Stimulated activated naive CD8-positive, alpha-beta T cell treated with anti-CD3 and anti-CD28 coated beads, Interleukin-15, amount 100 ng/mL, for 72 hours (primary cell): Measurements from ENCODE around the gene TUBB.
A peak's percentile ranks its signal among the peaks of the same experiment; 100 is the strongest.

Experiments
- ATAC-seq: fragments of 150-1000 bp; cut with Tn5 transposase; 2 replicates; pipeline ENCODE4 v1.10.0; 2021; ENCODE audit warnings: mild to moderate bottlenecking, moderate library complexity
- DNase-seq, 2 donors: peaks; one replicate each; pipeline ENCODE4 v3.0.0; 2021 to 2022
- H3K27ac Mint-ChIP-seq, 2 donors: one replicate each; pipeline ENCODE4 v1.8.0; 2022; ENCODE audit warnings: mild to moderate bottlenecking in 2 of 2, mixed read lengths in 2 of 2, moderate library complexity in 2 of 2
- H3K27me3 Mint-ChIP-seq: one replicate; pipeline ENCODE4 v1.8.0; 2022; ENCODE audit warnings: mixed read lengths
- H3K4me1 Mint-ChIP-seq: one replicate; pipeline ENCODE4 v1.8.0; 2022; ENCODE audit warnings: mild to moderate bottlenecking, mixed read lengths
- H3K4me3 Mint-ChIP-seq, 2 donors: one replicate each; pipeline ENCODE4 v1.8.0; 2022; ENCODE audit warnings: mild to moderate bottlenecking in 2 of 2, mixed read lengths in 2 of 2, moderate library complexity in 1 of 2
- H3K9me3 Mint-ChIP-seq, 2 donors: one replicate each; pipeline ENCODE4 v1.8.0; 2022; ENCODE audit warnings: mixed read lengths in 2 of 2

The TUBB gene

GRCh38 chr6:30685157-30686008 is 34.8 kb upstream of the TUBB start:
- peak in 1 of 2 donors; percentile 40 for DNase-seq
- no peaks in the 10 kb centered on the region for H3K27me3 Mint-ChIP-seq
- H3K9me3 Mint-ChIP-seq, result no peaks in the 10 kb centered on the region
- peak overlapping the region; percentile 86 to 94 for H3K27ac Mint-ChIP-seq
- H3K4me3 Mint-ChIP-seq, result peak overlapping the region; percentile 86 to 94
- ATAC-seq, result no peak
- peaks cover 41% of the 10 kb centered on the region for H3K4me1 Mint-ChIP-seq

DNA sequence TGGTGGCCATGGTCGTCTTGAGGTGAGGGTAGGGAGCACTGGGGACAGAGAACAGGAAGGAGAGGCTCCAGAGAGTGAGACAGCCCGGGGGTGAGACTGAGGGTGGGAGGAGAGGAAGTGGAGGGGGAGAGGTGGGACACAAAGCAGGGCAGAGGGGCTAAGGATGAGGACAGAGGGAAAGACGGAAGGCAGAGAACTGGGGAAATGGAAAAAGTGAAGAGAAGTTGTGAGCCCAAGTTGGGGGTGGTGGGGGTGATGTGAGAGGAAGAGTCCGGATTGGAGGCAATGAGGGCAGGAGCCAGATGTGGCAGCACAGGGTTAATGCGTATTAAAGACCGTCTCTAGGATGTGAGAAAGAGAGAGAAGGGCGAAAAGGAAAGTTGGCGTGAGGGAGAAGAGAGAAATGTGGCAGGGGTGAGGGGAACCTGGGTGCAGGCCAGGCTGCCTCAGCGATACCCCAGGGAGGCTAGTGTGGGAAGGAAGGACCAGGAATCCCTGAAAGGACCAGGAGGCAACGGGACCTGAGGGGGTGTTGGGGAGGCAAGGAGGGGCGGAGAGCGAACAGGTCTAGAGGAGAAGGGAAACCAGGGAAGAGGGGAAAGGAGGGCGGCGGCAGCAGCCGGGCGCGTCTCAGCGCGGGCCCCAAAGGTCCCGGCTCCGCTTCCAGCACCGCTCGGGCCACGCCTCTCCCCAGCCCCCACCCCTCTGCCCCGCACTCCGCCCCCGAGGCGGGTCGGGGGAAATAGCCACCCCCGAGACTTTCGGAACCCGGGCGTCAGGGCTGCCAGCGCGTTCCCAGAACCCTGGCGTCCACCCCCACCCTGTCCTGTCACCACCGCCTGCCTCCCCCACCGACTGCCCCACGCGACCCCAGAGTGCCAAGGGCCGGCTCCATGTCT is 33.9 kb upstream of the TUBB start, which contains the start of gene PPP1R18:
Gene PPP1R18, minus strand, starts transcription at position 637 of the 899 bp plus-strand sequence. Its CDS starts 627 bp downstream, at position 10.
- H3K27me3 Mint-ChIP-seq, result no peaks in the 10 kb centered on the region
- no peaks in the 10 kb centered on the region for H3K9me3 Mint-ChIP-seq
- peaks cover 36% of the 10 kb centered on the region for H3K4me1 Mint-ChIP-seq
- H3K27ac Mint-ChIP-seq, result peak within 1 kb of the TSS; percentile 86 to 94
- ATAC-seq, result peak; percentile 55
- H3K4me3 Mint-ChIP-seq, result peak within 1 kb of the TSS; percentile 86 to 94
- peak; percentile 66 to 83 for DNase-seq

GRCh38 chr6:30686908-30687658 is 33.1 kb upstream of the TUBB start:
- Mint-ChIP-seq H3K4me3 (peak overlapping the region; percentile 86 to 94), H3K9me3 (no peaks in the 10 kb centered on the region), H3K27me3 (no peaks in the 10 kb centered on the region), H3K27ac (peak overlapping the region; percentile 48 to 91), H3K4me1 (peaks cover 42% of the 10 kb centered on the region)
- DNase-seq (peak; percentile 65 to 77), ATAC-seq (peak; percentile 23)

- H3K4me3 Mint-ChIP-seq, result peak overlapping the region; percentile 86 to 94
- ATAC-seq, result no peak
- no peaks in the 10 kb centered on the region for H3K27me3 Mint-ChIP-seq
- H3K9me3 Mint-ChIP-seq, result no peaks in the 10 kb centered on the region
- H3K4me1 Mint-ChIP-seq, result peaks cover 46% of the 10 kb centered on the region
- H3K27ac Mint-ChIP-seq, result peak overlapping the region; percentile 35 to 50
- no peak for DNase-seq
Observed at GRCh38 chr6:30687659-30688431, 32.3 kb upstream of the TUBB start.

DNA sequence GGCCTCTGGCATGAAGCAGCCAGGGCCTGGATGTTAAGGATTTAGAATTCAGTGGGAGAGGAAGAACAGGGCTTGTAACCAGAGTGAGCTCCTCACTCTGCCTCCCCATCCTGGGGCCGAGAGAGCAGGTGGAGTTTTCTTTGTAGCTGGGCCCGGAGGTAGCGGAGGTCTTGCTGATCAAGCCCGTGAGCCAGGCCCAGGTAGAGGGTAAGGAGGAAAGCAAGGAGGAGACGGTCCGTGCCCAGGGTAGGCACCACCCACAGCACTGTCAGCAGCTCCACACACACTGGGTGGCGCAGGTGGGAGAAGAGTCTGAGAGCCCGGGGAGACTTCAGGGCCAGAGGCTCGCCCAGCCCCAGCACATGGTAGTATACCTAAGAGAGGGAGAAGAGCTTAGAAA is 31.6 kb upstream of the TUBB start:
- Mint-ChIP-seq H3K4me1 (peaks cover 46% of the 10 kb centered on the region), H3K27me3 (no peaks in the 10 kb centered on the region), H3K9me3 (no peaks in the 10 kb centered on the region), H3K27ac (no peak overlapping the region), H3K4me3 (peak overlapping the region; percentile 86 to 94)
- ATAC-seq, result no peak
- no peak for DNase-seq

DNA sequence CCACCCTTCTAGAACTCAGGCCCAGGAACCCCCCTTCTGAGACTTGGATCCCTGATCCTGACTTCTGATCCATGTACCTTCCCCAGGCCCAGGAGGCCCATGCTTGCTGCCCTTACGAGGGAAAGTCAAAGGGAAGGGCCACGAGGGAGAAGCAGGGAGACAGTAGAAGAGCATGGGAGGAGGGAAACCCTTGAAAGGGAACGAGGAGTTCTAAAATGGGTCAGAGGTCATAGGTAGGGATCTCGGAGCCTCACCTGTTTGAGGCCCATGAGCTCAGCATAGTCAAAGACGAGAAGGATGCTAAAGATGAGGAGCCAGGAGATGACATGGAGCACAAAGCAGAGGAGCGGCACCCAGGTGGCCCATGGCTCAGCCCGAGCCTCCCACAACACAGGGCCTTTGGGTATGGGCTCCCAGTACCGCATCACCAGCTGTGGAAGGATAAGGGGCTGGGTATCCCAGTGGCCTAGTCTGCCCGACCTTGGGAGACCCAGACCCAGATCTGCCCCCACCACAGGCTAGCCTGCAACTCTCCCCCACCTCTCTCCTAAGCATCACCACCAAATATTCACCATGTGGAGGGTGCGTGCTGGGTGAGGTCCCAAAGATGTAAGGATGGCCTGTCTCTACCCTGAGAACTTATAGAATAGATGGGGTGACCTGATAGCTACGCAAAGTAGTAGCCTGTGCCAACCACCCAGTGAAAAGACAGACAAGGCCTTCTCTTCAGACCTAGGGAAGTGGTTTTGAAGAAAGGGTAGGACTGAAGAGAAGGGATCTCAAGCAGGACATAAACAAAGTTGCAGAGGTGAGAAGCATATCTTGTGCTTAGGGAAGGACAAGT is 30.9 kb upstream of the TUBB start:
- peak overlapping the region; percentile 89 to 99 for H3K4me3 Mint-ChIP-seq
- ATAC-seq (no peak), DNase-seq (no peak)
- no peaks in the 10 kb centered on the region for H3K27me3 Mint-ChIP-seq
- H3K4me1 Mint-ChIP-seq, result peaks cover 46% of the 10 kb centered on the region
- no peaks in the 10 kb centered on the region for H3K9me3 Mint-ChIP-seq
- peak overlapping the region in 1 of 2 donors; percentile 8 for H3K27ac Mint-ChIP-seq

DNA sequence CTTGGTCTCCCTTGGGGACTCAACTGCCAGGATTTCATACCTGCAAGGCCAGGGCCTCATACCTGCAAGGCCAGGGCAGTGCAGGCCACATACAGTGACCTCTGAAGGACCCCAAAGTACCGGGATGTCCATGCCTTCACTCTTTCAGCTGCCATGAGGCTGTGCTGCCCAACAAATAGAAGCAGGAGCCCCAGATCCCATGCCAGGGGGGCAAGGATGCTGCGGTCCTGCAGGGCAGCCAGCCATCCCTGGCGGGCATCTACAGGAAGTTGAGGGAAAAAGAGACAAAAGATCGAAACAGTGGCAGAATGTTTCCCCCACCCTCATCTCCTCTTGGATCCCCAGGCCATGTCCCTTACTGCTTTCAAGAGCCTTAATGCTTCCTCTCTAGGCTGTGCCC is 30.2 kb upstream of the TUBB start:
- DNase-seq (no peak), ATAC-seq (no peak)
- H3K27ac Mint-ChIP-seq, result no peak overlapping the region
- H3K9me3 Mint-ChIP-seq, result no peaks in the 10 kb centered on the region
- no peaks in the 10 kb centered on the region for H3K27me3 Mint-ChIP-seq
- peaks cover 46% of the 10 kb centered on the region for H3K4me1 Mint-ChIP-seq
- H3K4me3 Mint-ChIP-seq, result peak overlapping the region; percentile 89 to 99

DNA sequence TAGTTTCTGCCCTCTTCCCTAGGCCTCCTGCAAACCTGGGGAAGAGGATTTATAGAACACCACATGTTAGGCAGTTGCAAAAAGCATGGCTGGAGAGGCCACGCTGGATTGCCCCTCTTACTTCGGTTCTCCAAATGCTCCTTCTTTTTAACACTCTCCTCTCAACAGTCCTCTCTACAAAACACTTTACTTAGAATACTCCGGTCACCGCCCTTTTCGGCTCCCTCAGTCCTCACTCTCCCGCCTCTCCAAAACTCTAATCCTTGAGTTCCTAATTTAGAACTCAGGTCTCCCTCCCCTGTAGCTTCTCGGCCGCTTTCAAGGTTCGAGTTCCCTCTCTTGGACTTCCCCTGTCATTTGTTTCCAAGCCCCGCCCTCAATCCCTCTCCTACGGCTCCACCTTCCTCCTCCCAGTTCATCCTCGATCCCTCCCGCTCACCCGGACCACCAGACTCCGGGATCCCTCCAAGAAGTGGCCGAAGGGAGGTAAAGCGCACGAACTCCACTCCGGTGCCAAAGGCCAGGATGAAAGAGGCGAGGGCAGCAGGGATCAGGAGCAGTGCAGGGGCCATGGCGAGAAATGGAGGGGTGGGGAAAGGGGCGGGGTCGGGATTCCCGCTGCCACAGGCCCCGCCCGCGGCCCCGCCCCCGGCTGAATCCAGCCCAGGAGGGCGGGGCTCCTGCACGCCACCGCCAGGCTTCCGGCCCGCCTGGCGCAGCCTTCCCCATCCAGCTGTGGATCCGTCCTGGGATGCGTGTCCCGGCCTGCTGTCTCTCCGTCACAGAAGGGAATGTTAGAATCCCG is 29.5 kb upstream of the TUBB start, which contains the start of gene NRM:
Gene NRM, minus strand, starts transcription at position 582 of the 805 bp plus-strand sequence. Its CDS starts 10 bp downstream, at position 572.
- Mint-ChIP-seq H3K9me3 (no peaks in the 10 kb centered on the region), H3K27me3 (no peaks in the 10 kb centered on the region), H3K4me1 (peaks cover 46% of the 10 kb centered on the region), H3K27ac (peak within 1 kb of the TSS in 1 of 2 donors; percentile 86), H3K4me3 (peak within 1 kb of the TSS; percentile 89 to 99)
- peak; percentile 31 for ATAC-seq
- DNase-seq, result peak; percentile 58 to 60

DNA sequence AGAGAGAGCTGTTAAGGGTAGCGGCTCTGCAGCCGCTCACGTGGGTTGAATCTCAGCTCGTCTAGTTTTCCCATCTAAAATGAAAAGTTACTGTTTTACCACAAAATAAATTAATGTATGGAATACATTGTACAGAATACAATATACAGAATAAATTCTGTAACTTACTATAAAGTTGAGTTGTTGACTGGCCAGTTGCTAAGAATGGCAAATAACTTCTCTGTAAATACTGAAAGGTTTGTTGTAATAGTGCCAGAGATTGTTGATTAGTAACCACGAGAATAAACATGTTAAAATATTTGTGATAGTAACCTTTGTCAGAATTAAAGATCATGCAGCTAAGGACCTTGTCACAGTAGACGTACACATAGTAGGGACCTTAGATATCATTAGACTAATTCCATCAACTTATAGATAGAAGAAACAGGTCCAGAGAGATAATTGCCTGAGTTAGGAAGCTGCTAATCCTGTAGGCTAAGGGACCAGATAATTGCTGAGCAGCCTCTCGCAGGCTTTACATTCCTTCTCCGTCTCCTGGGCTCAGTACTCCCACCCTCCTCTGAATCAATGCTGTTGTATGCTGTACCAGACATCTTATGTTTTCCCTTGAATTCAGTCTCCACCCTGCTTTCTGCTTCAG is 28.8 kb upstream of the TUBB start:
- Mint-ChIP-seq H3K4me3 (peak overlapping the region; percentile 89 to 99), H3K9me3 (no peaks in the 10 kb centered on the region), H3K4me1 (peaks cover 46% of the 10 kb centered on the region), H3K27me3 (no peaks in the 10 kb centered on the region), H3K27ac (no peak overlapping the region)
- DNase-seq (no peak), ATAC-seq (no peak)

DNA sequence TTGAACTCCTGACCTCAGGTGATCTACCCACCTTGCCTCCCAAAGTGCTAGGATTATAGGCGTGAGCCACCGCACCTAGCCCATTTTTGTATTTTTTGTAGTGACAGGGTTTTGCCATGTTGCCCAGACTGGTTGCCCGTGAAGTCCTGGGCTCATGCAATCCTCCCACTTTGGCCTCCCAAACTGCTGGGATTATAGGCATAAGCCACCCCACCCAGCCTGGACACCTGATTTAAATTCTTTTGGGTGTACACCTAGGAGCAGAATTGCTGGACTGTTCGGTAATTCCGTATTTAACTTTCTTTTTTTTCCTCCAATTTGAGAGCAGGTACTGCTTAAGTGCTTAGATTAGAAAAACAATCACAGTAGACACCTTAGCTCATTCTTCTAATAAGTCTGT is 23.7 kb upstream of the TUBB start:
- Mint-ChIP-seq H3K27me3 (no peaks in the 10 kb centered on the region), H3K27ac (no peak overlapping the region), H3K4me1 (peaks cover 16% of the 10 kb centered on the region), H3K4me3 (no peak overlapping the region), H3K9me3 (no peaks in the 10 kb centered on the region)
- no peak for ATAC-seq
- no peak for DNase-seq

DNA sequence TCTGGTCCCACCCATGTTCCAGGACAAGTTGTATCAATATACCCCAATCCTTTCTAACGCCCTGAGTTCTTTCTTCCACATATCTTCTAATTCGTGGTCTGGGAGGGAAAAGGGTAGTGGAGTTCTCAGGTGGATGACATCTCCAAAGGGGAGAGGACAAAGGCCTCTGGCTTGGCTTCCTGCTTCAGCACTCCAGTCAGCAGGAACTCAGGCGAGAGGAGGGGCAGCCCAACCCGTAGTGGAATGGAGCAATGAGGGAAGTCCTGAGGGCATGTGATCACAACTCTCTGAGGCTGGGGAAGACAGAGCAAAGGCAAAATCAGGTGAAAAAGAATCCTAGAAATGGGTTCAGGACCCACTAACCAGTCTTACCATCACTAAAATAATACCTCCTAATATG is 19.8 kb upstream of the TUBB start:
- DNase-seq, result no peak
- ATAC-seq, result no peak
- no peak overlapping the region for H3K27ac Mint-ChIP-seq
- peaks cover 10% of the 10 kb centered on the region for H3K4me1 Mint-ChIP-seq
- no peak overlapping the region for H3K4me3 Mint-ChIP-seq
- H3K27me3 Mint-ChIP-seq, result no peaks in the 10 kb centered on the region
- H3K9me3 Mint-ChIP-seq, result no peaks in the 10 kb centered on the region

DNA sequence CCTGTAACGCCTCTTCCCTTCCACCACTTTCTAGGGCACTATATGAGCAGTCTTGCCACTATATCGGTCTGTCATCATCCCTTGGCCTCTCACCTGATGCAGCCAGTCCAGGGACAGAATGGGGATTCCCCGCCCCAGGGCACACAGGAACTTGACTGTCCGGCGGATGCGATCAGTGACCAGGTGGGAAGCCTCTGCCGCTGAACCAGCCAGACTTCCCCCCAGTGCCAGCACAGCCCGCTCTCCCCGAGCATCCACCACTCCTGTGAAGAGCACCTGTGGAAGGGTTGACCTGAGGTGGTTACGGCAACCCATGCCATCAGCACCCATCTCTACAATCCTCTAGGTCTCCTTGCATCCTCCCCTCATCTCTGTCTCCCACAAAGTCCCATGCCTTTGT is 17.1 kb upstream of the TUBB start:
- Mint-ChIP-seq H3K4me3 (no peak overlapping the region), H3K27me3 (no peaks in the 10 kb centered on the region), H3K27ac (no peak overlapping the region), H3K9me3 (no peaks in the 10 kb centered on the region), H3K4me1 (peaks cover 6% of the 10 kb centered on the region)
- no peak for ATAC-seq
- DNase-seq, result no peak

GRCh38 chr6:30703821-30704220 is 16.3 kb upstream of the TUBB start:
- H3K4me1 Mint-ChIP-seq, result peaks cover 6% of the 10 kb centered on the region
- no peak overlapping the region for H3K4me3 Mint-ChIP-seq
- no peak for ATAC-seq
- no peaks in the 10 kb centered on the region for H3K9me3 Mint-ChIP-seq
- H3K27ac Mint-ChIP-seq, result no peak overlapping the region
- H3K27me3 Mint-ChIP-seq, result no peaks in the 10 kb centered on the region
- no peak for DNase-seq
